ENCODE data around the gene SYCN. TPM values are rescaled to one million over a fixed set of nuclear protein-coding genes. Genes with fewer than 3 reads are reported as not detected.

Gene SYCN
- total RNA-seq, 1 donor from 2014 or later, result not detected

DNA sequence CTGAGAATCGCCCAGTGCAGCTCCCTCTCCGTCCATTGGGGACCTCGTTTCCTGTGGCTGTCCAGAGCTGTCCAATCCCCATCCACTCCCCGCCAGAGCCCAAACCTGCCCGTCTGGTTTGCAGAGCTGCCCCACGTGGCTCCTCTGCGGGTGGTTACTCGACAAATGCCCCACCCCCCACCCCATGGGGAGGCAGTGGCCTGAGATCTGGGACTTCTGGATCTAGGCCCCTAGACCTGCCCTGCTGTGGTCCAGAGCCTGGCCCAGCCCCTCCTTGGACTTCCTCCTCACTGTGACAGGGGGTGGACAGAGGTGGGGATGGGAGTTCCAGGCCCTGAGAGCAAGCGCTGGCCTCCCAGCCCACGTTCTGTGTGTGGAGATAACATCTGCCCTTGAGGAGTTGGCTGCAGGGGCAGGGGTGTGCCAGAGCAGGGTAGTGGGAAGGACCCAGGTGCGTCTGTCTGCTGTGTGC, 49.4 kb downstream of the SYCN start:
- no peak for DNase-seq

- DNase-seq, result no peak
Measured at GRCh38 chr19:39154100-39154628, 49.9 kb downstream of the SYCN start.

Other genes starting within 250 kb of the SYCN start
- 3.6 TPM for gene FBXO17, start 228.5 kb downstream of the SYCN start, total RNA-seq
- gene FBXO27, start 171.7 kb downstream of the SYCN start, total RNA-seq, result 5.6 TPM
- gene ACP7, start 119.9 kb downstream of the SYCN start, total RNA-seq, result not detected
- 1.9 TPM for gene PAK4, start 78.5 kb downstream of the SYCN start, total RNA-seq
- gene NCCRP1, start 7.3 kb downstream of the SYCN start, total RNA-seq, result not detected
- gene IFNL3, start 40.7 kb upstream of the SYCN start, total RNA-seq, result not detected
- not detected for gene IFNL4, start 44.6 kb upstream of the SYCN start, total RNA-seq
- gene IFNL2, start 64.1 kb upstream of the SYCN start, total RNA-seq, result not detected
- gene IFNL1, start 92.1 kb upstream of the SYCN start, total RNA-seq, result not detected
- 6.9 TPM for gene LRFN1, start 116.6 kb upstream of the SYCN start, total RNA-seq
- 5.3 TPM for gene GMFG, start 131.8 kb upstream of the SYCN start, total RNA-seq
- gene SAMD4B, start 138.2 kb upstream of the SYCN start, total RNA-seq, result 18.7 TPM
- gene PAF1, start 186.8 kb upstream of the SYCN start, total RNA-seq, result 29.2 TPM
- gene MED29, start 187.1 kb upstream of the SYCN start, total RNA-seq, result 17.2 TPM
- 1.2 TPM for gene ZFP36, start 202.6 kb upstream of the SYCN start, total RNA-seq
- 27.3 TPM for gene PLEKHG2, start 208.4 kb upstream of the SYCN start, total RNA-seq
- gene RPS16, start 231.7 kb upstream of the SYCN start, total RNA-seq, result 77.0 TPM
- 47.9 TPM for gene SUPT5H, start 241.3 kb upstream of the SYCN start, total RNA-seq

All from occipital lobe (tissue), 2 donors.